Measurements from ENCODE around the gene MGAT5. TPM values are rescaled to one million over a fixed set of nuclear protein-coding genes. Genes with fewer than 3 reads are reported as not detected.
A peak's percentile ranks its signal among the peaks of the same experiment; 100 is the strongest.

Gene MGAT5
- total and polyA plus RNA-seq, 7 experiments from 2014 or later = 5.3 to 48.0 (median 40.0) TPM

- CTCF ChIA-PET = no interaction called here
- POLR2A ChIA-PET = no interaction called here
Observed at GRCh38 chr2:134445116-134445515, 191.2 kb downstream of the MGAT5 start.

GRCh38 chr2:134445985-134446382 is 192.1 kb downstream of the MGAT5 start:
- Mint-ChIP-seq H3K27me3 (no peaks in the 10 kb centered on the region), H3K27ac (peak overlapping the region in 1 of 9 donors; percentile 4), H3K9me3 (no peaks in the 10 kb centered on the region), H3K4me3 (no peak overlapping the region), H3K36me3 (peaks cover 0 to 15% (median 0%) of the 10 kb centered on the region in 5 donors), H3K4me1 (peaks cover 0 to 2% (median 0%) of the 10 kb centered on the region in 7 donors)
- no peak for ATAC-seq
- no peaks in the 10 kb centered on the region for H3K27me3 ChIP-seq (ENCODE audit: control insufficient read depth in 2 of 2, insufficient read depth in 2 of 2, low read length in 2 of 2)
- H3K9me3 ChIP-seq (ENCODE audit: control insufficient read depth in 2 of 3, low read length in 3 of 3) = no peaks in the 10 kb centered on the region
- intact Hi-C loops (cut with micrococcal nuclease) = no loop called here
- ChIA-PET POLR2A (no interaction called here), CTCF (interaction anchor here (0.5 to 1.1 kb wide), 2 partner anchors 72 to 329 kb away, joined by 3 read pairs; no protein-coding TSS in a partner anchor)
- H3K4me3 ChIP-seq (ENCODE audit: low read length) = no peak overlapping the region
- peaks cover 0 to 69% (median 0%) of the 10 kb centered on the region in 3 experiments for H3K36me3 ChIP-seq (ENCODE audit: control insufficient read depth in 2 of 3, insufficient read depth in 3 of 3, low read length in 3 of 3)
- no peak overlapping the region for H3K27ac ChIP-seq (ENCODE audit: low read depth, low read length)
- DNase-seq = no peak
- H3K4me1 ChIP-seq (ENCODE audit: control insufficient read depth in 2 of 2, insufficient read depth in 2 of 2, low read length in 2 of 2) = no peaks in the 10 kb centered on the region

More at GRCh38 chr2:134445116-134445515, 191.2 kb downstream of the MGAT5 start:
- H3K27me3 ChIP-seq (ENCODE audit: control insufficient read depth in 2 of 2, insufficient read depth in 2 of 2, low read length in 2 of 2) = no peaks in the 10 kb centered on the region
- peaks cover 0 to 71% (median 0%) of the 10 kb centered on the region in 3 experiments for H3K36me3 ChIP-seq (ENCODE audit: control insufficient read depth in 2 of 3, insufficient read depth in 3 of 3, low read length in 3 of 3)
- no peaks in the 10 kb centered on the region for H3K27me3 Mint-ChIP-seq
- DNase-seq (no peak), ATAC-seq (no peak)
- no peaks in the 10 kb centered on the region for H3K4me1 ChIP-seq (ENCODE audit: control insufficient read depth in 2 of 2, insufficient read depth in 2 of 2, low read length in 2 of 2)
- H3K27ac ChIP-seq (ENCODE audit: low read depth, low read length) = no peak overlapping the region
- intact Hi-C loops (cut with micrococcal nuclease) = no loop called here
- H3K27ac Mint-ChIP-seq = peak overlapping the region in 1 of 9 donors; percentile 10
- H3K4me1 Mint-ChIP-seq = peaks cover 0 to 3% (median 0%) of the 10 kb centered on the region in 7 donors
- no peaks in the 10 kb centered on the region for H3K9me3 ChIP-seq (ENCODE audit: control insufficient read depth in 2 of 3, low read length in 3 of 3)
- H3K9me3 Mint-ChIP-seq = no peaks in the 10 kb centered on the region
- no peak overlapping the region for H3K4me3 Mint-ChIP-seq
- no peak overlapping the region for H3K4me3 ChIP-seq (ENCODE audit: low read length)
- H3K36me3 Mint-ChIP-seq = peaks cover 0 to 19% (median 0%) of the 10 kb centered on the region in 5 donors

- H3K4me3 Mint-ChIP-seq = peak overlapping the region in 1 of 10 donors; percentile 51
- Histone ChIP-seq H3K4me1 (ENCODE audit: control insufficient read depth in 2 of 2, insufficient read depth in 2 of 2, low read length in 2 of 2) (no peaks in the 10 kb centered on the region), H3K36me3 (ENCODE audit: control insufficient read depth in 2 of 3, insufficient read depth in 3 of 3, low read length in 3 of 3) (peaks cover 0 to 64% (median 0%) of the 10 kb centered on the region in 3 experiments), H3K4me3 (ENCODE audit: low read length) (no peak overlapping the region), H3K27ac (ENCODE audit: low read depth, low read length) (no peak overlapping the region), H3K27me3 (ENCODE audit: control insufficient read depth in 2 of 2, insufficient read depth in 2 of 2, low read length in 2 of 2) (no peaks in the 10 kb centered on the region), H3K9me3 (ENCODE audit: control insufficient read depth in 2 of 3, low read length in 3 of 3) (no peaks in the 10 kb centered on the region)
- DNase-seq = no peak
- no peaks in the 10 kb centered on the region for H3K27me3 Mint-ChIP-seq
- ChIA-PET POLR2A (no interaction called here), CTCF (interaction anchor here (0.5 to 1.1 kb wide), 2 partner anchors 72 to 329 kb away, joined by 3 read pairs; no protein-coding TSS in a partner anchor)
- no peaks in the 10 kb centered on the region for H3K9me3 Mint-ChIP-seq
- intact Hi-C loops (cut with micrococcal nuclease) = no loop called here
- peak overlapping the region in 3 of 9 donors; percentile 4 to 75 (median 40) for H3K27ac Mint-ChIP-seq
- H3K36me3 Mint-ChIP-seq = peaks cover 0 to 13% (median 0%) of the 10 kb centered on the region in 5 donors
- H3K4me1 Mint-ChIP-seq = peaks cover 0 to 2% (median 0%) of the 10 kb centered on the region in 7 donors
- ATAC-seq = no peak
Observed at GRCh38 chr2:134446383-134447017, 192.6 kb downstream of the MGAT5 start.

GRCh38 chr2:134447669-134448068 is 193.8 kb downstream of the MGAT5 start:
- Mint-ChIP-seq H3K4me3 (no peak overlapping the region), H3K4me1 (peaks cover 0 to 2% (median 0%) of the 10 kb centered on the region in 7 donors), H3K27me3 (no peaks in the 10 kb centered on the region), H3K9me3 (no peaks in the 10 kb centered on the region), H3K36me3 (peaks cover 0 to 5% (median 0%) of the 10 kb centered on the region in 5 donors), H3K27ac (no peak overlapping the region)
- intact Hi-C loops (cut with micrococcal nuclease) = no loop called here
- Histone ChIP-seq H3K4me3 (ENCODE audit: low read length) (no peak overlapping the region), H3K4me1 (ENCODE audit: control insufficient read depth in 2 of 2, insufficient read depth in 2 of 2, low read length in 2 of 2) (no peaks in the 10 kb centered on the region), H3K36me3 (ENCODE audit: control insufficient read depth in 2 of 3, insufficient read depth in 3 of 3, low read length in 3 of 3) (peaks cover 0 to 53% (median 0%) of the 10 kb centered on the region in 3 experiments), H3K27me3 (ENCODE audit: control insufficient read depth in 2 of 2, insufficient read depth in 2 of 2, low read length in 2 of 2) (no peaks in the 10 kb centered on the region), H3K27ac (ENCODE audit: low read depth, low read length) (no peak overlapping the region), H3K9me3 (ENCODE audit: control insufficient read depth in 2 of 3, low read length in 3 of 3) (no peaks in the 10 kb centered on the region)
- ChIA-PET POLR2A (no interaction called here), CTCF (no interaction called here)
- ATAC-seq (no peak), DNase-seq (no peak)

- CTCF ChIA-PET = interaction anchor here (1.2 kb wide), 1 partner anchor 330 kb away, joined by 3 read pairs; no protein-coding TSS in a partner anchor
- H3K27me3 Mint-ChIP-seq = no peaks in the 10 kb centered on the region
- H3K27ac ChIP-seq (ENCODE audit: low read depth, low read length) = no peak overlapping the region
- DNase-seq (no peak), ATAC-seq (no peak)
- peak overlapping the region in 1 of 9 donors; percentile 59 for H3K27ac Mint-ChIP-seq
- no peaks in the 10 kb centered on the region for H3K27me3 ChIP-seq (ENCODE audit: control insufficient read depth in 2 of 2, insufficient read depth in 2 of 2, low read length in 2 of 2)
- no peaks in the 10 kb centered on the region for H3K4me1 ChIP-seq (ENCODE audit: control insufficient read depth in 2 of 2, insufficient read depth in 2 of 2, low read length in 2 of 2)
- H3K4me3 Mint-ChIP-seq = no peak overlapping the region
- intact Hi-C loops (cut with micrococcal nuclease) = no loop called here
- H3K9me3 Mint-ChIP-seq = no peaks in the 10 kb centered on the region
- POLR2A ChIA-PET = no interaction called here
- H3K9me3 ChIP-seq (ENCODE audit: control insufficient read depth in 2 of 3, low read length in 3 of 3) = no peaks in the 10 kb centered on the region
- peaks cover 0 to 49% (median 0%) of the 10 kb centered on the region in 3 experiments for H3K36me3 ChIP-seq (ENCODE audit: control insufficient read depth in 2 of 3, insufficient read depth in 3 of 3, low read length in 3 of 3)
- H3K4me3 ChIP-seq (ENCODE audit: low read length) = no peak overlapping the region
- peaks cover 0 to 2% (median 0%) of the 10 kb centered on the region in 7 donors for H3K4me1 Mint-ChIP-seq
- peaks cover 0 to 3% (median 0%) of the 10 kb centered on the region in 5 donors for H3K36me3 Mint-ChIP-seq
Observed at GRCh38 chr2:134448650-134449049, 194.8 kb downstream of the MGAT5 start.

- Mint-ChIP-seq H3K4me1 (peaks cover 0 to 2% (median 0%) of the 10 kb centered on the region in 7 donors), H3K27me3 (no peaks in the 10 kb centered on the region), H3K27ac (no peak overlapping the region), H3K9me3 (no peaks in the 10 kb centered on the region), H3K4me3 (no peak overlapping the region), H3K36me3 (peaks cover 0 to 3% (median 0%) of the 10 kb centered on the region in 5 donors)
- Histone ChIP-seq H3K4me1 (ENCODE audit: control insufficient read depth in 2 of 2, insufficient read depth in 2 of 2, low read length in 2 of 2) (no peaks in the 10 kb centered on the region), H3K36me3 (ENCODE audit: control insufficient read depth in 2 of 3, insufficient read depth in 3 of 3, low read length in 3 of 3) (peaks cover 0 to 49% (median 0%) of the 10 kb centered on the region in 3 experiments), H3K9me3 (ENCODE audit: control insufficient read depth in 2 of 3, low read length in 3 of 3) (no peaks in the 10 kb centered on the region), H3K4me3 (ENCODE audit: low read length) (no peak overlapping the region), H3K27me3 (ENCODE audit: control insufficient read depth in 2 of 2, insufficient read depth in 2 of 2, low read length in 2 of 2) (no peaks in the 10 kb centered on the region), H3K27ac (ENCODE audit: low read depth, low read length) (no peak overlapping the region)
- no peak for DNase-seq
- CTCF ChIA-PET = interaction anchor here (1.2 kb wide), 1 partner anchor 331 kb away, joined by 3 read pairs; no protein-coding TSS in a partner anchor
- POLR2A ChIA-PET = no interaction called here
- intact Hi-C loops (cut with micrococcal nuclease) = no loop called here
- no peak for ATAC-seq
Observed at GRCh38 chr2:134449157-134449556, 195.3 kb downstream of the MGAT5 start.

All from naive thymus-derived CD4-positive, alpha-beta T cell (primary cell).